Panc1 (cell line): ENCODE measurements around the gene CACNG6.

ENCODE experiments used
- CTCF ChIP-seq: fragments of 450-650 bp; IDR thresholded peaks from 2 replicates; pipeline ENCODE4 v1.5.1; 2017; ENCODE audit warnings: mild to moderate bottlenecking
- POLR2AphosphoS5 ChIP-seq: IDR thresholded peaks from 2 replicates; pipeline ENCODE4 v1.6.1; 2012; ENCODE audit warnings: mild to moderate bottlenecking, low read depth, low read length, moderate library complexity
- REST ChIP-seq, 2 experiments: IDR thresholded peaks; 2 replicates each; pipeline ENCODE4 v1.6.1; 2011 to 2012; ENCODE audit warnings: low read depth in 2 of 2, control low read depth in 1 of 2, low read length in 1 of 2, mild to moderate bottlenecking in 1 of 2, moderate library complexity in 1 of 2; ENCODE audit not compliant: insufficient read depth in 1 of 2

- TF ChIP-seq REST (IDR thresholded peaks at IDR 0.05; ENCODE audit: insufficient read depth in 1 of 2, low read depth in 2 of 2, low read length in 1 of 2) (no peak), CTCF (no peak), POLR2AphosphoS5 (no peak)
Measured at GRCh38 chr19:53953383-53953782, 38.1 kb upstream of the CACNG6 start.
